GM19239 (cell line): ENCODE measurements around the gene CFAP410.

Source experiments
- DNase-seq: peaks from one replicate; pipeline ENCODE4 v3.0.0; 2011; ENCODE audit warnings: low spot score; ENCODE audit not compliant: insufficient read length
- FAIRE-seq: peaks from 2 replicates; lab custom pipeline; 2011; peaks lifted over from hg19 to GRCh38; lab: Jason Lieb, UNC

The CFAP410 gene

GRCh38 chr21:44333509-44334328, 5.5 kb downstream of the CFAP410 start:
- no peak for DNase-seq
- no peak for FAIRE-seq

DNA sequence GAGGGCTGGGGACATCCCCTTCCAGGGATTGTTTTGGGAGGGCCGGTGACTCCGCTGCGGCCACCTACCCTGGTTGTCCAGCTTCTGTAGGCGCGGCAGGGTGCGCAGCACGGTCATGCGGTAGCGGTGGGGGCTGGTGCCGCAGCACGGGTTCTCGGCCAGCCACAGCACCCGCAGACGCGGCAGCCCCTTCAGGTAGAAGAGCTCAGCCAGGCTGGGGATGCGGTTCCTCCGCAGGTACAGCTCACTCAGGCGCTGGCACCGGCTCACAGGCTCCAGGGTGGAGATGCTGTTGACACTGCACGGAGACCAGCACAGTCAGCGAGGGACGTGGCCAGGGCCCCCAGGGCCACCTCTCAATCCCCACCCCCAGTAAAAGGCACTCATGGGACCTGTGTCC, 6.2 kb downstream of the CFAP410 start:
- FAIRE-seq (no peak), DNase-seq (no peak)

- no peak for FAIRE-seq
- DNase-seq, result no peak
Observed at GRCh38 chr21:44332383-44332782, 6.8 kb downstream of the CFAP410 start.

GRCh38 chr21:44331650-44332307, 7.4 kb downstream of the CFAP410 start:
- FAIRE-seq (no peak), DNase-seq (no peak)

- DNase-seq (no peak), FAIRE-seq (no peak)
Observed at GRCh38 chr21:44331209-44331608, 8.0 kb downstream of the CFAP410 start.

GRCh38 chr21:44330698-44331097, 8.5 kb downstream of the CFAP410 start:
- DNase-seq (no peak), FAIRE-seq (no peak)

GRCh38 chr21:44329971-44330681, 9.1 kb downstream of the CFAP410 start:
- no peak for FAIRE-seq
- DNase-seq, result no peak

DNA sequence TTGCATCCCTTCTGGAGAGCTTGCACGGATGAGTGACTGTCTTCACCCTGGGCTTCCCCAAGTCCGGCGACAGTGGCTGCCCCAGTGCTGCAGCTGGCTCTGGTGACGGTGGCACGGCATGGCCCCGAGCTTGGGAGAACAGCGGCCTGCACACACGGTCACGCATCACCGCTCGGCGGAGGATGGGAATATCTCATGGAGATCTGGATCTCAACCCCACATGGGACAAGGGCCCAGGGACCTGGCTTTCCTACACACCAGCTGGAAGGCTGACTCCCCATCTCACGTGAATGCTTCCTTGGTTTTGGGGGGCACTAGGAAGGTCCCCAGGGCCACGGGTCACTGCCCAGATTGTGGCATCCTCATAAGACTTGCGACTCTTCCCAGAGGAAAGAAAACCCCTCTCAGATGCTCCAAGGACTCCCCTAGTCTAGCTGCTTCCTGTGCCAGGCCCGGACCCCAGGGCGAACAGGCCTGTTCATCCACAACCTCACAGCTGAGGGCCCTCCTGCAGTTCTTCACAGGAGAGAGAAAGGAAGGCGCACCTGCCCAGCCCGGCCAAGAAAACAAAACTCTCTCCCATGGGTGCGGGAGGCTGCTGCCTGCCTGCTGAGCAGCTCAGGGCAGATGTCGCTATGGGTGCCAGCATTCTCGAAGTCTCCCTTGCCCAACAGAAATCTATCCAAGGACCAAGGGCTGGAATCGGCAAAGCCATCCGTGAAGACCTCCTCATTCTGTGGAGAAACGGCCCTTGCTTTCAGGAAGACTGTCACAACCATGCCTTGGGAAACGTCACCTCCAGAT, 9.9 kb downstream of the CFAP410 start:
- FAIRE-seq (no peak), DNase-seq (no peak)

DNA sequence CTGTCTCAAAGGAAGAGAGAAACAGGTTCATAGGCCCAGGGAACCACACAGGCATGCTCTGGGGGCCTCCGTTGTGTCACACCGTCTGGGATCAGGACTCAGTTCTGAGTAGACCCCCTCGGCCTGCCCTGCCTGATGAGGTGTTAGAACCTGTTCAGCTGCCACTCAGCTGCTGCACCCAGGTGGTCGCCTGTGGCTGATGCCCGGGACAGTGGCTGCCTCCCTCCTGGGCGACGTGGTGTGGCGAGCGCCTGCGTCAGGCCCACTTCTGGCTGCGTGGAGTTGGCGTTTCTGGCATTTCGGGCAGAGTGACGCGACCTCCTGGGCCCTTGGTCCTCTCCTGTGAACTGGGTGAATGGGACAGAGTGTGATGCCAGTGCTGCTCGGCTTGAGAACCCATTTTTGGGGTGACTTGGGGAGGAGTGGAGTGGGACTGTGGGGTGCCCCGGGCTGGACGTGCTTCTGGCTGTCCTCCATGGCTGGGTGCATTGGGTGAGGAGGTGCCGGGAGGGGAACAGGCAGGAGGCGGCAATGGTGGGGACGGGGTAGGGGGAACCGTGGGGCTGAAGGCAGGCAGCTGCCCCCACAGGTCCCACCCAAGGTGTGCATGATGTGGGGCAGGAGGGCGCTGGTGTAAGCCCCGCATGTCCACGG, 10.8 kb downstream of the CFAP410 start:
- no peak for DNase-seq
- no peak for FAIRE-seq

GRCh38 chr21:44327603-44327974, 11.6 kb downstream of the CFAP410 start:
- no peak for FAIRE-seq
- DNase-seq, result no peak

GRCh38 chr21:44326716-44327602, 12.2 kb downstream of the CFAP410 start:
- DNase-seq, result no peak
- FAIRE-seq, result no peak

GRCh38 chr21:44326272-44326647, 12.9 kb downstream of the CFAP410 start:
- FAIRE-seq (no peak), DNase-seq (no peak)

- no peak for FAIRE-seq
Observed at GRCh38 chr21:44325386-44326271, 13.6 kb downstream of the CFAP410 start.

GRCh38 chr21:44324854-44325107, 14.4 kb downstream of the CFAP410 start:
- FAIRE-seq (no peak), DNase-seq (no peak)

More at GRCh38 chr21:44325386-44326271, 13.6 kb downstream of the CFAP410 start:
- no peak for DNase-seq

- no peak for FAIRE-seq
- DNase-seq, result no peak
Observed at GRCh38 chr21:44324106-44324853, 14.9 kb downstream of the CFAP410 start.

DNA sequence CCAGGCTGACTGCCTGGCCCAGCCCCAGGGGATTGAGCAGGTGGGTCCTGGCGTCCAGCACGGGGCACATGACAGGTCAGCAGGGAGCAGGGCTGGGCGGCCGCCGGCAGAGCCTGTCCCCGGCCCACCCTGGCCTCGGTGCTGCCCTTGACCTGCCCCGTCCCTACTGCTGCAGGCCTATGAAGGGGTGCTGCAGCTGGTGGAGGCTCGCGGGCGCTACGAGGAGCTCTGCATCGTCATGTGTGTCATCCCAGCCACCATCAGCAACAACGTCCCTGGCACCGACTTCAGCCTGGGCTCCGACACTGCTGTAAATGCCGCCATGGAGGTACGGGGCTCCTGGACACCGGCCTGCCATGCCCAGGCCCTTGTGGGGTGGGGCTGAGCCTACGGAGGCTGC, 15.6 kb downstream of the CFAP410 start:
- FAIRE-seq (no peak), DNase-seq (no peak)

DNA sequence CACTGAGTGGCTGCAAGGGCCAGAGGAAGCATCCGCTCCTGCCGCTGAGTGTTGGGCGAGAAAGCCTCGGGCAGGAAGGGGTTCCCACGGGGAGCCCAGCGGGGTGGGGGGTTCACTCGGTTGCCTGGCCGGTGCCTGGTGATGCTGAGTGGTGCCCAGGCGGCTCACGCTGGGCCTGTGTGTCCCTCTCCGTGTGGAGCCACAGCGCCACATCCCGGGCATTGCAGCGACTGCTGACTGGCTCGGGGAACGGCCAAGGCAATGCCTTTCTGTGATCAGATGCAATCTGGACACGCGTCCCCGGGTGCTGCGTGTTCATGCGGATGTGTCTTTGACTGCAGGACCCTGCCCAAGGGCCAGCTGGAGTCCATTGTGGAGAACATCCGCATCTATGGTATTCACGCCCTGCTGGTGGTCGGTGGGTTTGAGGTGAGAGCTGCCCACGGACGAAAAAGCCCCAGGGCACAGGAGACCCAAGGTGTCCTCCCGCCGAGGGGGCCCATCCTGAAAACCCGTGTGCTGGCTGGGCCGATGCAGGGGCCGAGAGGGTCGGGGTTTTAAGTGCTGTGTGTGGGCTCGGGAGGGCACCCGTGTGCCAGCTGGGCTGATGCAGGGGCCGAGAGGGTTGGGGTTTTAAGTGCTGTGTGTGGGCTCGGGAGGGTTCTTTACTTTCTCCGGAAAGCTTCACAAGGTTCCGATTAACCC, 16.4 kb downstream of the CFAP410 start:
- DNase-seq, result no peak
- FAIRE-seq, result no peak
